IMR-90 (cell line): ENCODE data around the gene BCDIN3D. TPM values are rescaled to one million over a fixed set of nuclear protein-coding genes. Genes with fewer than 3 reads are reported as not detected.

Experiments used
- ATAC-seq: fragments of 200-7000 bp; cut with Tn5 transposase; 2 replicates; pipeline ENCODE4 v1.9.1; 2020; ENCODE audit warnings: low read depth, mild to moderate bottlenecking, moderate library complexity
- BruUV-seq: library from RNA; stranded (reverse); fragments of 400-500 nt; replicated peaks from 2 replicates; lab custom pipeline; 2021; lab: Mats Ljungman, UMichigan
- CTCF ChIA-PET: fragments of 300-600 bp; formaldehyde crosslinking; extraction: SDS; loops from one replicate; lab custom pipeline; 2021; ENCODE audit warnings: antibody characterized with exemption; lab: Yijun Ruan, JAX
- POLR2A ChIA-PET: fragments of 300-600 bp; sonication (Branson Sonifier 250); formaldehyde crosslinking; loops from one replicate; lab custom pipeline; 2022; ENCODE audit warnings: antibody characterized with exemption; ENCODE audit not compliant: unreplicated experiment; lab: Charles Lee
- DNase-seq: peaks from one replicate; pipeline ENCODE4 v3.0.0; 2013
- H2AFZ ChIP-seq: replicated peaks from 2 replicates; pipeline ENCODE3; 2013; ENCODE audit warnings: low read length, mild to moderate bottlenecking; ENCODE audit not compliant: poor library complexity
- H2AK5ac ChIP-seq: 2 replicates; pipeline ENCODE4 v1.6.1; 2013; ENCODE audit warnings: low read depth, low read length, inconsistent platforms
- H2AK9ac ChIP-seq: replicated peaks from 2 replicates; pipeline ENCODE3; 2013; ENCODE audit warnings: mild to moderate bottlenecking, low read depth, low read length, moderate library complexity; ENCODE audit not compliant: poor library complexity
- H2BK120ac ChIP-seq: 2 replicates; pipeline ENCODE4 v1.6.1; 2013; ENCODE audit warnings: low read depth, low read length, inconsistent platforms
- H2BK15ac ChIP-seq: 3 replicates; pipeline ENCODE4 v1.6.1; 2013; ENCODE audit warnings: low read depth, low read length, inconsistent platforms
- H2BK20ac ChIP-seq: 2 replicates; pipeline ENCODE4 v1.6.1; 2013; ENCODE audit warnings: low read depth, mild to moderate bottlenecking, inconsistent platforms, low read length, moderate library complexity
- H2BK5ac ChIP-seq: 2 replicates; pipeline ENCODE4 v1.6.1; 2013; ENCODE audit warnings: mild to moderate bottlenecking, low read depth, low read length, inconsistent platforms; ENCODE audit not compliant: poor library complexity, severe bottlenecking
- H3K14ac ChIP-seq: replicated peaks from 2 replicates; pipeline ENCODE4 v1.6.1; 2013; ENCODE audit warnings: low read depth, low read length, inconsistent platforms
- H3K18ac ChIP-seq: 2 replicates; pipeline ENCODE4 v1.6.1; 2013; ENCODE audit warnings: low read depth, low read length, control low read depth
- H3K23ac ChIP-seq: 2 replicates; pipeline ENCODE4 v1.6.1; 2013; ENCODE audit warnings: low read depth, low read length, inconsistent platforms
- H3K27ac ChIP-seq: 2 replicates; pipeline ENCODE4 v1.5.1; 2013; ENCODE audit warnings: mild to moderate bottlenecking, control low read depth, low read length; ENCODE audit not compliant: insufficient read depth
- H3K27me3 ChIP-seq: 2 replicates; pipeline ENCODE4 v1.6.1; 2013; ENCODE audit warnings: low read length; ENCODE audit not compliant: control insufficient read depth, insufficient read depth
- H3K36me3 ChIP-seq: 2 replicates; pipeline ENCODE4 v1.6.1; 2013; ENCODE audit warnings: low read length, mixed read lengths; ENCODE audit not compliant: control insufficient read depth, insufficient read depth
- H3K4ac ChIP-seq: 2 replicates; pipeline ENCODE4 v1.6.1; 2013; ENCODE audit warnings: low read depth, low read length, inconsistent platforms
- H3K4me1 ChIP-seq: 2 replicates; pipeline ENCODE4 v1.6.1; 2013; ENCODE audit warnings: low read length, mixed read lengths; ENCODE audit not compliant: control insufficient read depth, insufficient read depth
- H3K4me2 ChIP-seq: 2 replicates; pipeline ENCODE4 v1.6.1; 2013; ENCODE audit warnings: low read depth, mild to moderate bottlenecking, control low read depth, low read length, moderate library complexity
- H3K4me3 ChIP-seq: 2 replicates; pipeline ENCODE4 v1.5.1; 2013; ENCODE audit warnings: low read depth, mild to moderate bottlenecking, control low read depth, low read length, moderate library complexity; ENCODE audit not compliant: insufficient read depth
- H3K56ac ChIP-seq: 2 replicates; pipeline ENCODE4 v1.6.1; 2013; ENCODE audit warnings: low read length, inconsistent platforms; ENCODE audit not compliant: insufficient read depth; ENCODE audit errors: extremely low read depth
- H3K79me1 ChIP-seq, 2 experiments: 2 replicates each; pipeline ENCODE4 v1.6.1; 2013; ENCODE audit warnings: low read length in 2 of 2, inconsistent platforms in 1 of 2, low read depth in 1 of 2
- H3K9ac ChIP-seq: 2 replicates; pipeline ENCODE4 v1.6.1; 2013; ENCODE audit warnings: low read depth, low read length, control low read depth
- H3K9me1 ChIP-seq: 2 replicates; pipeline ENCODE4 v1.6.1; 2013; ENCODE audit warnings: low read length, inconsistent platforms; ENCODE audit not compliant: insufficient read depth
- H3K9me3 ChIP-seq: 2 replicates; pipeline ENCODE4 v1.6.1; 2013; ENCODE audit warnings: low read length; ENCODE audit not compliant: control insufficient read depth, insufficient read depth
- H4K20me1 ChIP-seq: 2 replicates; pipeline ENCODE4 v1.6.1; 2013; ENCODE audit warnings: low read length, inconsistent platforms; ENCODE audit not compliant: insufficient read depth
- H4K5ac ChIP-seq: 2 replicates; pipeline ENCODE4 v1.6.1; 2013; ENCODE audit warnings: mild to moderate bottlenecking, low read depth, low read length, control low read depth
- H4K8ac ChIP-seq, 2 experiments: 2 replicates each; pipeline ENCODE4 v1.6.1; 2013; ENCODE audit warnings: low read depth in 2 of 2, low read length in 2 of 2, control low read depth in 1 of 2, inconsistent platforms in 1 of 2
- H4K91ac ChIP-seq: 2 replicates; pipeline ENCODE4 v1.6.1; 2013; ENCODE audit warnings: low read depth, low read length, inconsistent platforms; ENCODE audit not compliant: insufficient read depth
- CHD1 ChIP-seq: IDR thresholded peaks from 2 replicates; pipeline ENCODE4 v1.6.1; 2012; ENCODE audit warnings: low read depth, low read length, improper control_type of control experiment
- RAD21 ChIP-seq: IDR thresholded peaks from 2 replicates; pipeline ENCODE4 v1.6.1; 2012; ENCODE audit warnings: low read length, improper control_type of control experiment
- RCOR1 ChIP-seq: IDR thresholded peaks from 2 replicates; pipeline ENCODE4 v1.6.1; 2012; ENCODE audit warnings: mild to moderate bottlenecking, low read length, improper control_type of control experiment; ENCODE audit not compliant: insufficient replicate concordance
- SMC3 ChIP-seq: fragments of 150-350 bp; IDR thresholded peaks from 2 replicates; pipeline ENCODE4 v1.6.1; 2016; ENCODE audit warnings: low read depth, mild to moderate bottlenecking, antibody characterized with exemption, low read length, moderate library complexity
- WGBS, 2 experiments: methylation state at CpG; one replicate each; pipeline versions ENCODE4 v1.1.5 to v1.1.7; 2013; ENCODE audit warnings: missing lambda C conversion rate in 2 of 2; ENCODE audit not compliant: insufficient read length in 1 of 2; ENCODE audit errors: extremely low coverage in 2 of 2; 5-methylcytosine and 5-hydroxymethylcytosine counted together
- dilution Hi-C: fragments of 300-500 bp; cut with HindIII; formaldehyde crosslinking; loops from one replicate; pipeline ENCODE4 v1.14.3; 2018; ENCODE audit warnings: low sequenced_read_pairs; ENCODE audit not compliant: unreplicated experiment
- in situ Hi-C: fragments of 300-500 bp; cut with MboI; formaldehyde crosslinking; loops from 3 replicates; pipeline ENCODE4 v1.14.3; 2019; ENCODE audit warnings: low sequenced_read_pairs, inconsistent platforms, mixed read lengths
- intact Hi-C: fragments of 100-400 bp; cut with micrococcal nuclease; formaldehyde crosslinking; loops from 2 replicates; pipeline ENCODE4 v1.10.0; 2022
- polyA plus RNA-seq, 3 experiments: library from polyadenylated mRNA; depleted of rRNA; stranded (reverse); fragments of >200 nt; gene quantifications; 2 replicates each; pipeline ENCODE4 v1.2.3, GENCODE V29; 2012; ENCODE audit warnings: low replicate concordance in 1 of 3
- total RNA-seq: library from RNA; depleted of rRNA; stranded (reverse); fragments of >200 nt; gene quantifications from 2 replicates; pipeline ENCODE4 v1.2.3, GENCODE V29; 2012

Gene BCDIN3D
- total and polyA plus RNA-seq, 2 of the 4 experiments (the other 2 are of a cell fraction) = 2.3 TPM

GRCh38 chr12:49791700-49792099, 51.2 kb downstream of the BCDIN3D start:
- H3K9me3 ChIP-seq = no peaks in the 10 kb centered on the region
- H3K9me1 ChIP-seq = no peaks in the 10 kb centered on the region
- no peaks in the 10 kb centered on the region for H4K20me1 ChIP-seq
- no peak overlapping the region for H3K9ac ChIP-seq
- no peak overlapping the region for H2AK9ac ChIP-seq
- no peak overlapping the region for H2AFZ ChIP-seq
- intact Hi-C loops = no loop called here
- H3K56ac ChIP-seq = no peak overlapping the region
- no peak overlapping the region for H3K18ac ChIP-seq
- no peak overlapping the region for H4K5ac ChIP-seq
- no peaks in the 10 kb centered on the region for H3K79me1 ChIP-seq
- TF ChIP-seq RAD21 (no peak), SMC3 (no peak), CHD1 (no peak), RCOR1 (no peak)
- peaks cover 53% of the 10 kb centered on the region; the same call in 1 of the 2 replicates for H3K36me3 ChIP-seq
- H2BK20ac ChIP-seq = no peak overlapping the region
- no peak overlapping the region for H4K91ac ChIP-seq
- no peak overlapping the region for H2BK15ac ChIP-seq
- H3K4ac ChIP-seq = no peak overlapping the region
- in situ Hi-C loops = no loop called here
- H3K23ac ChIP-seq = no peak overlapping the region
- BruUV-seq = no TSS peak
- dilution Hi-C loops = no loop called here
- CTCF ChIA-PET = no interaction called here
- no peak overlapping the region for H2AK5ac ChIP-seq
- 80% methylated on average over 1 of the region's 23 CpGs; no CpG with 5 or more reads in 1 of the 2 experiments for WGBS, 2 experiments
- no peaks in the 10 kb centered on the region for H3K4me1 ChIP-seq
- H3K27ac ChIP-seq = no peak overlapping the region
- ATAC-seq (no peak), DNase-seq (no peak)
- H3K27me3 ChIP-seq = no peaks in the 10 kb centered on the region
- POLR2A ChIA-PET = no interaction called here
- H3K4me2 ChIP-seq = no peak overlapping the region
- no peak overlapping the region for H4K8ac ChIP-seq
- H3K14ac ChIP-seq = no peak overlapping the region
- H2BK5ac ChIP-seq = no peak overlapping the region
- no peak overlapping the region for H2BK120ac ChIP-seq
- no peak overlapping the region for H3K4me3 ChIP-seq
